Cardiac fibroblast (primary cell): ENCODE data around the gene KLHL12.

ENCODE experiments used
- DNase-seq, 2 donors: peaks; one replicate each; pipeline versions ENCODE4 v3.0.0 to v3.0.0-alpha.2; 2010; ENCODE audit warnings: low read depth in 2 of 2
- H3K4me3 ChIP-seq, 2 donors: replicated peaks in 1 of 2; 1 replicate in 1 of 2; 2 replicates in 1 of 2; pipeline ENCODE4 v1.5.1; 2011; ENCODE audit warnings: low read depth in 2 of 2, low read length in 2 of 2, mild to moderate bottlenecking in 2 of 2, moderate library complexity in 1 of 2
- CTCF ChIP-seq: IDR thresholded peaks from one replicate; pipeline ENCODE4 v1.5.1; 2011; ENCODE audit warnings: low read depth, mild to moderate bottlenecking, low read length, inconsistent platforms

KLHL12 gene

GRCh38 chr1:202873026-202873425 lies 54.0 kb downstream of the KLHL12 start:
- H3K4me3 ChIP-seq: no peak overlapping the region
- no peak for TF ChIP-seq CTCF
- no peak for DNase-seq

GRCh38 chr1:202871367-202871766 lies 55.7 kb downstream of the KLHL12 start:
- TF ChIP-seq CTCF: no peak
- DNase-seq: no peak
- H3K4me3 ChIP-seq: no peak overlapping the region

- DNase-seq: no peak
Observed at GRCh38 chr1:202862679-202863560, 64.1 kb downstream of the KLHL12 start.

DNA sequence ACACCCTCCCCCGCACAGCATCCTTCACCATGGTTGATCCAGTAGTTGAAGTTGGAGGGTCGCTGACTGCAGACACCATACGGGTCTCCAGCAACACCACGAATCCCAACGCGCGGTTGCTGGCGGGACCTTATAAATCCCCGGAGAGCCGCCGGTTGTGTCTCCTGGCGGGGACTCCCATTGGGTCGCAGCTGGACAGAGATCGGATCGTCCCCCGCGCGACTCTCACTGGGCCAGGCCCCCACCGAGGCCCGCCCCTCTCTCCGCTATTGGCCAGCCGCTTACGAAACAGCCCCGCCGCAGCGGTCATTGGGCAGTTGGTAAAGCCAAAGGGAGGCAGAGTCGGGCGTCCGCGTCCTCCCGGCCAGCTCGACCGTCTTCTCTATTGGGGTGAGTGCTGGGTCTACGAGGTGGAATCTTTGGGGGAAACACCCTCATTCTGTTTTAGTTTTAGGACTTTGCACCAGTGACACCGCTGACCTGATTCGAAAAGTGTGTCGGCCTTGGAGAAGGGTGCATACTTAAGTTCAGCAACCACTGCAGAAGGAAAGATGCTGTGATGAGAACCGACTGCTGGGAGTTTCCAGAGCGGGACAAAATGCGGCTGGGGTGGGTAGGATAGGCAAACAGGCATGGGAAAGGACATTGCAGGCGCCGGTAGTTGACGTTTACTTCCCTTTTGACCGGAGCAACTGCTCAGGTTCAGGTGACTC lies 65.5 kb downstream of the KLHL12 start:
- DNase-seq: peak; percentile 81 to 85
- peak overlapping the region; percentile 66 to 67 for H3K4me3 ChIP-seq
- no peak for TF ChIP-seq CTCF

More at GRCh38 chr1:202862679-202863560, 64.1 kb downstream of the KLHL12 start:
- TF ChIP-seq CTCF: no peak
- H3K4me3 ChIP-seq: no peak overlapping the region

GRCh38 chr1:202860744-202861419 lies 66.2 kb downstream of the KLHL12 start:
- no peak for TF ChIP-seq CTCF
- peak; percentile 18 to 24 for DNase-seq
- peak overlapping the region; percentile 66 to 67 for H3K4me3 ChIP-seq

DNA sequence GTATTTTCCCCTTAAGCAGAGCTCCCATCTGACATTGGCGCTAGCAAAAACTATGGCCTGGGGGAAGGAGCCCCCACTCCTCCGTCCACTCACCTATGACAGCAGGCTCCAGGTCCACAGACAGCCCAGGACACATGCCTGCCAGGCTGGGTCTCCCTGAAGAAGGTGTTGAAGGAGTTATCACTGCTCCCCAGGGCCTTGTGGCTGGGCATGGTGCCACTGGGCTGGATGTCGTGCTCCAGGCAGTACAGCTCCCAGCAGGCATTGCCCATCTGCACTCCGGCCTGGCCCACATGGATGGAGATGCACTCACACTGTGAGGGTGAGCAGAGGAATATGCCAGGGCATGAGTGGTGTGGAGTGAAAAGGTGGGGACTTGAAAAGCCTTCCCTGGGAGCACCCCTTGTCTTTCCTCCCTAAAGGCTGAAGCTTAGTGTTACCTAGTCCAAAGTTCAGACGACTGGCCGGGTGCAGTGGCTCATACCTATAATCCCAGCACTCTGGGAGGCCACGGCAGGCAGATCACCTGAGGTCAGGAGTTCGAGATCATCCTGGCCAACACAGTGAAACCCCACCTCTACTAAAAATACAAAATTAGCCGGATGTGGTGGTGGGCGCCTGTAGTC lies 68.1 kb downstream of the KLHL12 start:
- no peak for TF ChIP-seq CTCF
- no peak overlapping the region for H3K4me3 ChIP-seq
- DNase-seq: peak in 1 of 2 donors; percentile 80
